GM18907 (cell line): Measurements from ENCODE around the gene STX3.
"Not testable (repeated sequence)": the region's sequence is repeated elsewhere in the genome, so short reads cannot be mapped to it uniquely, and the experiment has no call there.

Experiments used
- ATAC-seq: cut with Tn5 transposase; IDR thresholded peaks from one replicate; pipeline ENCODE4 v1.9.1; 2021; ENCODE audit warnings: mild to moderate bottlenecking, moderate library complexity; ENCODE audit not compliant: unreplicated experiment

The STX3 gene

DNA sequence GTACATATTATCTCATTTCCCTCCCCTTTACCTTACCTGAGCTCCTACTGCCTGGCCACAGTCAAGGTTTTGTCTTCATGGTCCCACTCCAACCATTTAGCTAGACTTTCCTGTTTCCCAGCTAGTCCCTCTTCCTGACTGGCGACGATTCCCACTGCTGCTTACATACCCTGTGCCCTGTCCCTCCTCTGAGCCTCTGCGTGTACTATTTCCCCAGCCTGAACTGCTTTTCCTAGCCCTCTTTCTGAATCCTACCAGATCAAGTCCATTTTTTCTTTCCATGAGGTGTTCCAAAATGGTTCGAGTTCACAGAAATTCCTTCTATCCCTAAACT, 32.0 kb downstream of the STX3 start:
- ATAC-seq: no peak

- no peak for ATAC-seq
Measured at GRCh38 chr11:59787816-59788215, 32.6 kb downstream of the STX3 start.

GRCh38 chr11:59791639-59792038, 36.5 kb downstream of the STX3 start:
- no peak for ATAC-seq

GRCh38 chr11:59792507-59792906, 37.3 kb downstream of the STX3 start:
- ATAC-seq: no peak

DNA sequence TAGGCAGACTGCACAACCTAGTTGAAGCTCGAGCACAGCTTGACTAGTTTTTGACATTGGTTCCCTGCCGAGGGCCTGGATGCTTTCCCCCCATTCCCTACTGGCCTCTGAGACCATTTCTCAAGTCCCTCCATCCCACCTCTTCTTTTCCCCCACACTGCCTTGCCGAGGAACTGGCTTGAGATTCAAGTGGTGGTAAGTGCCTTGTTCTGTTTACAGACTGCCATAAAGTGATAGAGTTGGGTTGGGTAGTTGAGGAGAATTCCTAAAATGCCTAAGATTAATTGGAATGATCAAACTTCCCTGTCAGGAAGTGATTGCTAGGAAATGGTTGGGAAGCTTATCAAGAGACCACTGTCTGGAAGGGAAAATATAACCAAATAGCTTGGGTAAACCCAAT, 39.2 kb downstream of the STX3 start:
- no peak for ATAC-seq

DNA sequence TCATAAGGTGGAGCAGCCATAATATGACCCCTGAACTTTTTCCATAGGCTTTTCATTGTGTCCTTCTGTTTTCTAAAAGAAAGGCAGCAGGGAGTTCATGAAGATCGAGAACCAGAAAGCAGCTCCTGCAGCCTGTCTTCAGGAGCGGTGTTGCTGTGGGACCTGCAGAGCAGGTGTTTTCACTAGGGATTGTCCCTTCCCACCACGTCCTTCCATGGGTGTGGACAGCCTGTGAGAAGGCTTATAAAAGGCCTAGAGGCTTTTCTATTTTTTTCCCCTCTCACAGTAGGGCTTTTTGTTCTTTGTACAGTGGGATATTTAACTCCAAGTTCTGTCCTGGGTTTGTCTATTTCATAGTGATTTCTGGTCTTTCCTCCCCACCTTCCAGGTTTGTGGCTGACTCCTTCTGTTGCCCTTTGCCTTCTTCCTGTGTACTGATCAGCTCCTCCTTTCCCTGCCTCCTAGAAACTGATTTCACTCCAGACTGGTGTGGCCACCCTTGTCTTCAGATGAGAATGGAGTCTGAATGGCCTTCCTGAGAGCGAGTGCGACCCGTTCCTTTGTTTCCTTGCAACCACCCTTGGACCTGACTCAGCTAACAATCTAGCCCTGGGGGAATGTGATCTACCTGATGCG, 45.3 kb downstream of the STX3 start:
- ATAC-seq: no peak

DNA sequence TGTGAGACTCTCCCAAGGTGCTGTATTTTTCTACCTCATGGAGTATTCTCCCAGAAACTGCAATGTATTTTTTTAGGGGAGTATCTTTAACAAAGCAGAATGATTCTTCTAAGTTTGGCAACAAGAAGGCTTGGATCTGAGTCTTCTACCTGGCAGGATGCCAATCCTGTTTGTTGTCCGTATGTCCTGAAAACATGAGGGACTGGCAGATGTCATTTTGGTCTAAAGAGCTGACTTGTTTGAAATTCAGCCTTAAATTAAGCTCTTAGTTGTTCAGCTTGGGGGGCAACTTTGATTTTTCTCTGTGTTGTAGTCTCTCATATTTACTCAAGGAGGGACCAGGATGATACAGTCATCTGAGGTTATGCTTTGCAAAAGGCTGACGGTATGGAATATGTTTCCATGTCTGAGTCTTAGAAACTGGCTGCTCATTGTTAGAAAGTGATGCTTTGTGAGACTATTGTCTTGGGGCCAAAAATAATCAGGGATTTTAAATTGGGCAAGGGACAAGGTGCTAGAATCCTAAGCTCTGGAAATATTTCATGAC, 46.1 kb downstream of the STX3 start:
- no peak for ATAC-seq

DNA sequence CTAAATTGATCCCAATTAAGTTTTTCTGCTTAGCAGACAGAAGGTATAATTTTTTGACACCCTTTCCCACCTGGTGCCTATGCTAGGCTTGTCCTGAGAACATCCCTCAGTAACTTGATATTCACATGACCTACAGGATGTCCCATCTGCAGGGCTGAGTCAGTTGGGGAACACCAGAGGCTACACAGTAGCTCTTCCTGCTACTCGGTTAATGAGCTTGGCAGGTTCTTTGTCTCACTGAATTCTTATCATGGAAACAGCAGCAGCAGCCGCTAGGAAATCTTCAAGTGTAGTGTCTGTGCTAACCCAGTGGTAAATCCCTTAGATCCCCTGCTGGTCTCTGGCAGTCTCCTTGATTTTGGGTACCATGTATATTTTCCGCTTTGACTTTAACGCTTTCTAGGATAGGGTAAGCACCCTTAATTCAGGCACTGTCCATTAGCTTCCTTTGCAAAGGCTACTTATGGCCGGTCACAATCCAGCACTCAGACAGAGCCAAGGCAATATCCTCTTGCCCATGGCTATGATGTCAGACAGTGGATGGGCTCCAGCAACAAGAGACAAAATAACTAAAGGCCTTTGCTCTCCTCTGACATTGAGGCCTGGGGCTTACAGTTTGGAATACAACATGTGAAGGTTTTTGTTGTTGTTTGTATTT, 46.9 kb downstream of the STX3 start:
- ATAC-seq: no peak

DNA sequence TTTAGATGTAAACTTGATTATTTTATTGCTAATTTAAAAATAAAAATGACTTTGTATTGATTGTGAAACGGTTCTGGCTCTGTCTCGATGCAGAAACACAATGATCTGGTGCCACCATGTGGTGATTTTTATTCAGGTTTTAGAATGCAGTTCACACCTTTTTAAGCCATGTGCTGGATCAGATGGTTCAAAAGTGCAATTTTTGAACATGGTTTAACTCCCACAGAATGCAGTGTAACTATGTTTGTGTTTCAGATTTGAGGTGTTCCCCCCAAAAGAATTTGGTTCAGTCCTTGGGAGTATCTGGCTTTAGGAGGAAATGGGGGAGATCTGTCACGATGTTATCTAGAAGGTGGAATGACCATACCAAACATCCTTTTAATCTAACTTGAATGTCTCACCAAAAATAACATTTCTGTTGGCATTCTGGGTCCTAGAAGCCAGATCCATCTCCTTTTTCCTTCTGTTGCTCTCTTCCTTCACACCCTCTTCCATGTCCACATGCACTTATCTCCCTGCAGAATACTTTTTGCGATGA, 47.5 kb downstream of the STX3 start:
- ATAC-seq: no peak

GRCh38 chr11:59804061-59804460, 48.9 kb downstream of the STX3 start:
- no peak for ATAC-seq

GRCh38 chr11:59807047-59807610, 52.0 kb downstream of the STX3 start:
- ATAC-seq: no peak

- peak; percentile 98 for ATAC-seq
Measured at GRCh38 chr11:59810189-59810910, 55.2 kb downstream of the STX3 start, which contains the start of gene MRPL16. TSS of gene MRPL16 (minus strand) at chr11:59810778. CDS start at chr11:59810658, 120 bp downstream.

DNA sequence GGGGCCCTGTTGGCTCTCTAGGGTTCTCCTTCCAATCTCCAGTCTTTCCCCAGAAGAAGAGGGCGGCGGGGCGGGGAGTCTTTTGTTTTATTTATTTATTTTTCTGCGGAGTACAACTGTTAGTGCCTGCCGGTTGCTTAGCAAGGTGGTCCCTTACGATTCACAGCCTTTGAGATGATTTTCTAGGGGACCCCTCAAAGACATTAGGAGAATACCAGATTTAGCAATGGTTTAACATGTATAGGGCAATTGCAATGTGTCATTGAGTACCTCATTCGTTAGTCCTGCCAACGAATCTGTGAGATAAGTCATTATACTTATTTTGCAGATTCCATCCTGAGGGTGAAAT, 55.7 kb downstream of the STX3 start:
- ATAC-seq: no peak

DNA sequence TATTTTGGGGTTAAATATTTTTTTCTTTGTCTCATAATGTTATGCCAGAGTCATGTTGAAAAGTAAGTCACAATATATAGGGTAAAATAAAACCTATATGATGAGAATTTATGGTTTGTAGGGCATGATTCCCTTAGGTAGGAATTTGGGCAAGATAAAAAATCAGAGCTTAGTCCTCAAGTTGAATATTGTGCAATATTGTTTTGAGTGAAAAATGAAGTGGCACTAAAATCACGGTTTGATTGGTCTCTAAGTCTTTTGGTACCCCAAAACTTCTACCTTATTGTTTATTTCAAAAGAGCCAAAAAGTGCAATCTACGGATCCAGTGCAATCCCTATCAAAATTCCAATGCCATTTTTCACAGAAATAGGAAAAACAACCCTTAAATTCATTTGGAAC, 57.0 kb downstream of the STX3 start:
- ATAC-seq: no peak

DNA sequence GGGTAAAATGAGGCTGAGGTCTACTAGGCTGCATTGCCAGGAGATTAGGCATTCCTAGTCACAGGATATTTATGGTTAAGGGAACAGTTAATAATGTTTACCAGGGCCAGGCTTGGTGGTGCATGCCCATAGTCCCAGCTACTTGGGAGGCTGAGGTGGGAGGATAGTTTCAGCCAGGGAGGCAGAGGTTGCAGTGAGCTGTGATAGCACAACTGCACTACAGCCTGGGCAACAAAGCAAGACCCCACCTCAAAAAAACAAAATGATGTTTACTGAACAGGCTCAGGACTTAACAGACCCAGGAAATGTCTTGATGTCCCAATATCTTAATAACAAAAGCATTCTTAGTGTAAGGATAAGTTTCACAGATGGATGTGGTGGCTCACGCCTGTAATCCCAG, 58.2 kb downstream of the STX3 start:
- ATAC-seq: no peak

DNA sequence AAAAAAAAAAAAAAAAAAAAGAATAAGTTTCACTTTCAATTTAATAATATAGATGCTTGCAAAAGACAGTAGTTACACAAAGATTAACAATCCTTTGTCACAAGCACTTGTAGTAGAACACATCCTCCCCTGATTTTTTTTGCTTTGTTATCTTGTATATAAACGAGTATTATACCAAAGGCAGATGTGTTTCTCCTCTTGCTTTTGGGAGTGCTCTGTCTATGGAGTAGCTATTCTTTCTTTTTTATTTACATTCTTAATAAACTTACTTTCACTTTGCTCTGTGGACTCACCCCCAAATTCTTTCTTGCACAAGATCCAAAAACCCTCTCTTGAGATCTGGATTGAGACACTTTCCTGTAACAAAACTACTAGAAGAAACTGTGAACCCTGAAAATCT, 58.8 kb downstream of the STX3 start:
- no peak for ATAC-seq

- no peak for ATAC-seq
Measured at GRCh38 chr11:59815754-59816153, 60.6 kb downstream of the STX3 start.

- ATAC-seq: not testable (repeated sequence)
Measured at GRCh38 chr11:59816434-59816833, 61.3 kb downstream of the STX3 start.

DNA sequence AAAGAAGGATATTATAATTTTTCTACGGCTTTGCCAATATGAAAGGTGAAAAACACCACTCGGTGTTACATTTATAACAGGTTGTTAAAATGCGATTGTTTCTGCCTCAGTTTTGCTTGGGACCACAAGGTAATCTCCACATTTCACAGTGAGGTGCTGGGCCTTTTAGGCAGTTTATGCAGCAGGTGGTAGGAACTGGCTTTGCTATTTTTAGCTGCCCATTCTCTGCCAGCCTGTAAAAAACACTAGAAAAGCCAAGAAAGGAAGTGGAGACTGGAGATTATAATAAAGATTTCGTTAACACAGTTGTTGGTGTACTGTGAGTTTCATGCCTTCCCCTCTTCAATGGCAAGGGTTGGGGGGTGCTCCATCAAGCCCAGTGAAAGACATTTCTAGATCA, 63.4 kb downstream of the STX3 start:
- ATAC-seq: peak; percentile 39

- peak; percentile 89 for ATAC-seq
Measured at GRCh38 chr11:59822989-59823566, 67.9 kb downstream of the STX3 start.

- no peak for ATAC-seq
Measured at GRCh38 chr11:59829358-59829757, 74.2 kb downstream of the STX3 start.
